BJ (cell line): Measurements from ENCODE around the gene DNAJC19. TPM values are rescaled to one million over a fixed set of nuclear protein-coding genes. Genes with fewer than 3 reads are reported as not detected.
A peak's percentile ranks its signal among the peaks of the same experiment; 100 is the strongest.

ENCODE experiments used
- CTCF ChIA-PET: fragments of 350-600 bp; formaldehyde crosslinking; extraction: SDS; loops from one replicate; lab custom pipeline; 2021; ENCODE audit warnings: antibody characterized with exemption, inconsistent platforms; lab: Yijun Ruan, JAX
- POLR2A ChIA-PET: fragments of 300-600 bp; sonication (Branson Sonifier 250); formaldehyde crosslinking; extraction: SDS; loops from one replicate; lab custom pipeline; 2021; ENCODE audit warnings: antibody characterized with exemption; lab: Charles Lee
- DNase-seq: peaks from one replicate; pipeline ENCODE4 v3.0.0-alpha.2; 2011; ENCODE audit warnings: low read depth
- H3K27me3 ChIP-seq: 2 replicates; pipeline ENCODE4 v1.6.0; 2011; ENCODE audit warnings: low read length; ENCODE audit not compliant: control insufficient read depth, insufficient read depth
- H3K36me3 ChIP-seq: 2 replicates; pipeline ENCODE4 v1.5.1; 2011; ENCODE audit warnings: low read length; ENCODE audit not compliant: control insufficient read depth, insufficient read depth
- H3K4me3 ChIP-seq: 2 replicates; pipeline ENCODE4 v1.5.1; 2011; ENCODE audit warnings: low read depth, mild to moderate bottlenecking, control low read depth, low read length
- polyA minus RNA-seq: library from RNA; depleted of rRNA, polyadenylated mRNA; stranded (reverse); fragments of >200 nt; gene quantifications from 2 replicates; pipeline ENCODE4 v1.2.3, GENCODE V29; 2011; rRNA and poly(A)+ RNA removed
- polyA plus RNA-seq: library from polyadenylated mRNA; depleted of rRNA; stranded (reverse); fragments of >200 nt; gene quantifications from 2 replicates; pipeline ENCODE4 v1.2.3, GENCODE V29; 2011; rRNA removed
- TF ChIP-seq, protein P1 (sequence below): IDR thresholded peaks from 2 replicates; pipeline ENCODE4 v1.5.1; 2011; ENCODE audit warnings: low read depth, mild to moderate bottlenecking, control low read depth, inconsistent platforms, low read length, moderate library complexity; ENCODE audit not compliant: insufficient read depth

The DNAJC19 gene
- polyA plus RNA-seq (37.3 and 38.7 TPM in 2 replicates), polyA minus RNA-seq (13.4 and 15.6 TPM in 2 replicates)

DNA sequence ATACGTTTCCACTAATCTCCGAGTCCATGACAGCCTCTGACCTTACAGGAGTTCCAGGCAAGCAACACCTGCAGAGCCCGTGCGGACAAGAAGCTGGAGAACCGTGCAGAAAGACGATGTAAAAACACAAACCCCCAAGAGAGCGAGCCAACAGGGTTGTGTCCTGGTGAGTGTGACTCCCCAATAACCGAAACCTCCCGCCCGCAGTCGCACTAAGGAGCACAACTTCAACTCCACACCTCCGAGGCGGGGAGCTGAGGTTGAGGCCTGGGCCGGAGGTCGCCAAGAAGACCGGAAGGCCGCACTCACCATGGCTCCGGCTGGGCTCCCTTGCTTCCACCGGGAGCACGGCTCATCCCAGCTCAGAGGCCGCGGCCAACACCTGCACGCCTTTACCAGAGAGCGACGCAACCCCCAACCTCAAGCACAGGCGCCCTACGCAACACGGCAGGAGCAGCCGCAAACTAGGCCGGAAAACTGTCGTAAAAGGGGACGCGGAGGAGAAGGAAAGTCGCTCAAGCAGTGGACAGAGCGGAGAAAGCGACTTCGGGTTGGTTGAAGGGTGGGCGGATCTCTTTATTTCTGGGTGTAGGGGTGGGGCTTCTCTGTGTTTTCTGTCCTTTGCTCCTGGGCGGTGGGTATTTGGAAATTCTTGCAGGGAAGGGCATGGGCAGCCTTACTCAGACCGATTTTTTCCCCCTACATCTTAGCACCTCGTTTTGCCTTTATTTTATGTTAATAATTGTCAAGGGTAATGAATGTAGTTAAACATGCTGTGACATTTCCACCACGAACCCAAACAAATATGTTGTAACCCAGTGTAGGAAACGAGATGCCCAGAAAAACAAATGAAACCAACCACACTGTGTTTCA lies at the start of gene DNAJC19:
DNAJC19 (minus strand) TSS at position 446 of the 873 bp plus-strand sequence; CDS start at position 312, 134 bp downstream.
- CTCF ChIA-PET = interaction anchor here (1.6 kb wide), 1 partner anchor 9 kb away, joined by 3 read pairs; no protein-coding TSS in a partner anchor
- Histone ChIP-seq H3K27me3 (no peaks in the 10 kb centered on the region), H3K36me3 (no peaks in the 10 kb centered on the region; the same call in 1 of the 2 replicates), H3K4me3 (peak within 1 kb of the TSS; percentile 68)
- DNase-seq = peak; percentile 71
- POLR2A ChIA-PET = no interaction called here
- TF ChIP-seq, protein P1, sequence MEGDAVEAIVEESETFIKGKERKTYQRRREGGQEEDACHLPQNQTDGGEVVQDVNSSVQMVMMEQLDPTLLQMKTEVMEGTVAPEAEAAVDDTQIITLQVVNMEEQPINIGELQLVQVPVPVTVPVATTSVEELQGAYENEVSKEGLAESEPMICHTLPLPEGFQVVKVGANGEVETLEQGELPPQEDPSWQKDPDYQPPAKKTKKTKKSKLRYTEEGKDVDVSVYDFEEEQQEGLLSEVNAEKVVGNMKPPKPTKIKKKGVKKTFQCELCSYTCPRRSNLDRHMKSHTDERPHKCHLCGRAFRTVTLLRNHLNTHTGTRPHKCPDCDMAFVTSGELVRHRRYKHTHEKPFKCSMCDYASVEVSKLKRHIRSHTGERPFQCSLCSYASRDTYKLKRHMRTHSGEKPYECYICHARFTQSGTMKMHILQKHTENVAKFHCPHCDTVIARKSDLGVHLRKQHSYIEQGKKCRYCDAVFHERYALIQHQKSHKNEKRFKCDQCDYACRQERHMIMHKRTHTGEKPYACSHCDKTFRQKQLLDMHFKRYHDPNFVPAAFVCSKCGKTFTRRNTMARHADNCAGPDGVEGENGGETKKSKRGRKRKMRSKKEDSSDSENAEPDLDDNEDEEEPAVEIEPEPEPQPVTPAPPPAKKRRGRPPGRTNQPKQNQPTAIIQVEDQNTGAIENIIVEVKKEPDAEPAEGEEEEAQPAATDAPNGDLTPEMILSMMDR = no peak

DNA sequence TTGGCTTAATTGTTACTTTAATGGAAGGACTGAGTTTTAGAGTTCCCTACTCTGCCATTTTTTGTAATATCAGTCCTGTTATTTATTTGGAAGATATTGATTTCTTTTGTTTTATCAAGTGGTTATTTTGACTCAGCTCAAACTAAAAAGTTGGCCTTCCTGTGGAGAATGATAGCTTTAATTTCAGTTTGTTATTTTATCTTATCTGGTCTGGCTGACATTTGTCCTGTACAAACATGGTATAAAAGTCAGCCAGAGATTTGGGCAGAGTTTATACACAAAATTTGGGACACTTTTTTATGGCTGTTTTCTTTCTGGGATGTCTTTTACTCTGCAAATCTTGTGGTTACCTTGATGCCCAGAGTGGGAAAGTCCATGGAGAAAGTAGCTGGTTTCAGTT lies 41.4 kb upstream of the DNAJC19 start:
- Histone ChIP-seq H3K36me3 (no peaks in the 10 kb centered on the region), H3K4me3 (no peak overlapping the region), H3K27me3 (no peaks in the 10 kb centered on the region)
- POLR2A ChIA-PET = no interaction called here
- CTCF ChIA-PET = no interaction called here
- TF ChIP-seq, protein P1 = no peak
- DNase-seq = no peak

DNA sequence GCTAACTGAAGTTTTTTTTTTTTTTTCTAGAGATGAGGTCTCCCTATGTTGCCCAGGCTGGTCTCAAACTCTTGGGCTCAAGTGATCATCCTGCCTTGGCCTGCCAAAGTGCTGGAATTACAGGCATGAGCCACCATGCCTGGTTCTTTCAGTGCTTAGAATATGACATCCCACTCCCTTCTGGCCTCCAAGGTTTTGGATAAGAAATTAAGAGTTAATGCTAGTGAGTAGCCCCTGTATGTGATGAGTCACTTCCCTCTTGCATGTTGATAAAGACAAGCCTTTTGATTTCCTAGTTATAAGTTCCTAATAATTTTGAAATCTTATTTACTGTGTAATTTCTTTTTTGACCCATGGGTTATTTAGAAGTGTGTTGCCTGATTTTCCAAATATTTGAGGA lies 35.7 kb upstream of the DNAJC19 start:
- no peak overlapping the region for H3K4me3 ChIP-seq
- CTCF ChIA-PET = no interaction called here
- POLR2A ChIA-PET = no interaction called here
- no peak for DNase-seq
- H3K36me3 ChIP-seq = no peaks in the 10 kb centered on the region
- H3K27me3 ChIP-seq = no peaks in the 10 kb centered on the region
- TF ChIP-seq, protein P1 = no peak

DNA sequence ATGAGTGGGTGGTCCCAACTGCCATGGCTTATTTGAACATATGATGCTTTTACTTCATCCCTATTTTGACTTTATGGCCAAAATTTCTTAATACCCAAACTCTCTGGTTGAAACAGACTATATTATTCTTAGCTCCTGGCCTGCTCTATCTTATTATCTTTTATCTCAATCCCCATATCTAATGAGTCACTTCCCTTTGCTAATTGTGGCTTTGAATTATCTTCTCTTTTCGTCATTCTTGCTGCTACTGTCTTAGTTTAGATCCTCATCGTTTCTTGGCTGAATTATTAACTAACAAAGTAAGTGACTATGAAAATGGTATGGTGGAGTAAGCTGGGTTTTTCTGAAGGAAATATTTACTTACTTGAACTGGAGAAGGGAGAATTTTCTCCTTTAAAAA lies 28.2 kb upstream of the DNAJC19 start:
- H3K4me3 ChIP-seq = no peak overlapping the region
- TF ChIP-seq, protein P1 = no peak
- no peaks in the 10 kb centered on the region for H3K36me3 ChIP-seq
- POLR2A ChIA-PET = no interaction called here
- CTCF ChIA-PET = no interaction called here
- H3K27me3 ChIP-seq = no peaks in the 10 kb centered on the region
- no peak for DNase-seq

DNA sequence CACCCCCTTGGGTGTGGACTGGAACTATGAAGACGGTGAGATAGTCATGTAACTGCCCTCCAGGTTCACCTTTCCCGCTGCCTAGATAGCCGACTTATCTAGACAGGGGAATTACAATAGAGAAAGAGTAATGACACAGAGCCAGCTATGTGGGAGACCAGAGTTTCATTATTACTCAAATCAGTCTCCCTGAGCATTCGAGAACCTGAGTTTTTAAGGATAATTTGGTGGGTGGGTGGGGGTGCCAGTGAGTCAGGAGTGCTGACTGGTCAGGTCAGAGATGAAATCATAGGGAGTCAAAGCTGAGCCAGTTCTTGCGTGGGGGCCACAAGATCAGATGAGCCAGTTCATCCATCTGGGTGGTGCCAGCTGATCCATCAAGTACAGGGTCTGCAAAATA lies 19.7 kb upstream of the DNAJC19 start:
- CTCF ChIA-PET = no interaction called here
- no peak overlapping the region for H3K4me3 ChIP-seq
- no peaks in the 10 kb centered on the region for H3K27me3 ChIP-seq
- DNase-seq = no peak
- no peaks in the 10 kb centered on the region for H3K36me3 ChIP-seq
- TF ChIP-seq, protein P1 = no peak
- POLR2A ChIA-PET = no interaction called here
